ENCODE data around the gene GPD1.
"Not testable (repeated sequence)": the region's sequence is repeated elsewhere in the genome, so short reads cannot be mapped to it uniquely, and the experiment has no call there.

The GPD1 gene

DNA sequence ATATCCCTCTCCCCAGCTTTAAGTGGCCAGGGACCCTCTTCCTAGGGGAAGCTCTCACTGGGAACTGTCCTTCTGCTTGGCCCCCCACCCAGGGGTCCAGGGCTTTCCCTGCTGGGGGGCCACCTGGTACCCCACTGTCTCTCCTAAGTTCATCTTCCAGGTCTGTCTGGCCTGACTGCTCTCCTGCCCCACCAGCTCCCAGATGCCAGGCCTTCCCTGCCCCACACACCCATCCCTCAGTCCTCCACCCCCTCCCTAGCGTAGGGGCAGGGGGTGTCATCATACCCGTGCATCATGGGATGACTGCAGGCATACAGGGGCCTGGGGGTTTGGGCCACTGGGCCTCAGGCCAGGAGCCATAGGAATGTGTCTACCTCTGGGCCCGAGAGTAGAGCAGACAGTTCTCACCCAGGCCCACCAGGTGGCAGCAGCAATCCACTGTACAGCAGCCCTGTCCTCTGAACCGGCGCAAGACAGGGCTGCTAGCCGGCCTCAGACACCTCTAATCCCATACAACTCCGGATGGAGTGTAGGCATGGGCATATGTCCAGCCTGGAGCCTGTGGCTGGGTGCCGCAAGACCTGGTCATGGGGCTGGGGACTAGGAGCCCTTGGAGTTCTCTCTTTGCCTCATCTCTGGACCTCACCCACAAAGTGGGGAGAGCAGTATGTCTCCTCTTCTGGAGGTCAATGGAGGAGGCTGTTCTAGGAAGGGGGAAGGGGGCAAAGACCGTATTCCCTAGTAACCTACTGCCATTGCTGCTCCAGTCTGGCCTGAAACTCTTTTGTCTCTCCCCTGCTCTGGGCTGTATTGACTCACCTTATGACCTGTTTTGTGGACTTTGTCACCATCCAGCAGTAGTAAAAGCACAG lies 28.6 kb upstream of the GPD1 start:
- peak; percentile 32 for DNase-seq

GRCh38 chr12:50075808-50076170 lies 28.0 kb upstream of the GPD1 start:
- no peak for DNase-seq

DNA sequence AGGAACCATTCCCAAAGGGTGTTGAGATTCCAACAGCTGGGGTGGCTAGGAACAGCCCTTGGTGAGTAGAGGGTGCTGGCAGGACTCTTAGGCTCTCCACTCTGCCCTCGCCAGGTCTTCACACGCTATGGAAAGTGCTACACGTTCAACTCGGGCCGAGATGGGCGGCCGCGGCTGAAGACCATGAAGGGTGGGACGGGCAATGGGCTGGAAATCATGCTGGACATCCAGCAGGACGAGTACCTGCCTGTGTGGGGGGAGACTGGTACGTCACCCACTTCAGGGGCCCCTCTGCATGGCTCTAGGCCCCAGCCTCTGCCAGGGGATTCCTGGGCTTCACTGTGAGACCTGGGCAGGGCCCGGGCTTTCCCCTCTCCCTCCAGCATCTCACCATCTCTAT lies 26.7 kb upstream of the GPD1 start:
- DNase-seq = no peak

GRCh38 chr12:50078281-50078680 lies 25.5 kb upstream of the GPD1 start:
- DNase-seq = no peak

- no peak for DNase-seq
Measured at GRCh38 chr12:50079771-50080170, 24.0 kb upstream of the GPD1 start.

DNA sequence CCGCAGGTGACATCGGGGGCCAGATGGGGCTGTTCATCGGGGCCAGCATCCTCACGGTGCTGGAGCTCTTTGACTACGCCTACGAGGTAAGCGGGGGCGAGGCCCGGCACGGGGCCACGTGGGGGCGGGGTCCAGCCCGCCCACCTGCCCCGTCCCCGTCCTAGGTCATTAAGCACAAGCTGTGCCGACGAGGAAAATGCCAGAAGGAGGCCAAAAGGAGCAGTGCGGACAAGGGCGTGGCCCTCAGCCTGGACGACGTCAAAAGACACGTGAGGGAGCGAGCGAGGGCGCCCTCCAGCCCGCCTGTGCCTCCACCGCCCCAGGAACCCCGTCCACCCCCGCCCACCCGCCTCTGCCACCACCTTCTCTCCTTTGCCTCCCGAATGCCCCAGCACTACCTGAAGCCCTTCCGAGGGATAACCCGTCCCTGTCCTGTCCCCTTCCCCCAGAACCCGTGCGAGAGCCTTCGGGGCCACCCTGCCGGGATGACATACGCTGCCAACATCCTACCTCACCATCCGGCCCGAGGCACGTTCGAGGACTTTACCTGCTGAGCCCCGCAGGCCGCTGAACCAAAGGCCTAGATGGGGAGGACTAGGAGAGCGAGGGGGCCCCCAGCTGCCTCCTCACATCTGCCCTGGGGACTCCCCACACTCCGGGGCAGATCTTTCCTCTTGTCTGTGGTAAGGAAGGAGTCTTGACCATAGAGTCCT lies 22.6 kb upstream of the GPD1 start:
- no peak for DNase-seq

DNA sequence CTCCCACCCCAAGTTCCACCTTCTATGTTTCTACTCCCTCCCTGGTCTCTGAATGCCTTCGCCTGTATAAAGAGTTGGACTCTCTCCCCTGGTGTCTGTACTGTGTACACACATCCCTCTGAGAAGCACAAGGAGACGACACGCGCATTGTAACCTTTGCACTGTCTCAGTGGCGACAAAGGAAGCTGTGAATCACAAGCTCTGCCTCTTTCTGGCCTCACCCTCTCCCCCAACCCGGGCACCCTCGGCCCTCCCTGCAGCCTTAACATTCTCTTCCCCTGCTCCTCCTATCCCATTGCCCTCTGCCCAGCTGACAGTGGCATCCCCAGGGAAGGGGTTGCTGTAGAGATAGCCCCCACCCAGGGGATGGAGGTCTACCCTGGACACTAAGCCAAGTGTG lies 21.2 kb upstream of the GPD1 start:
- no peak for DNase-seq

GRCh38 chr12:50083301-50083700 lies 20.5 kb upstream of the GPD1 start:
- DNase-seq = no peak

GRCh38 chr12:50084409-50084774 lies 19.4 kb upstream of the GPD1 start:
- not testable (repeated sequence) for DNase-seq

DNA sequence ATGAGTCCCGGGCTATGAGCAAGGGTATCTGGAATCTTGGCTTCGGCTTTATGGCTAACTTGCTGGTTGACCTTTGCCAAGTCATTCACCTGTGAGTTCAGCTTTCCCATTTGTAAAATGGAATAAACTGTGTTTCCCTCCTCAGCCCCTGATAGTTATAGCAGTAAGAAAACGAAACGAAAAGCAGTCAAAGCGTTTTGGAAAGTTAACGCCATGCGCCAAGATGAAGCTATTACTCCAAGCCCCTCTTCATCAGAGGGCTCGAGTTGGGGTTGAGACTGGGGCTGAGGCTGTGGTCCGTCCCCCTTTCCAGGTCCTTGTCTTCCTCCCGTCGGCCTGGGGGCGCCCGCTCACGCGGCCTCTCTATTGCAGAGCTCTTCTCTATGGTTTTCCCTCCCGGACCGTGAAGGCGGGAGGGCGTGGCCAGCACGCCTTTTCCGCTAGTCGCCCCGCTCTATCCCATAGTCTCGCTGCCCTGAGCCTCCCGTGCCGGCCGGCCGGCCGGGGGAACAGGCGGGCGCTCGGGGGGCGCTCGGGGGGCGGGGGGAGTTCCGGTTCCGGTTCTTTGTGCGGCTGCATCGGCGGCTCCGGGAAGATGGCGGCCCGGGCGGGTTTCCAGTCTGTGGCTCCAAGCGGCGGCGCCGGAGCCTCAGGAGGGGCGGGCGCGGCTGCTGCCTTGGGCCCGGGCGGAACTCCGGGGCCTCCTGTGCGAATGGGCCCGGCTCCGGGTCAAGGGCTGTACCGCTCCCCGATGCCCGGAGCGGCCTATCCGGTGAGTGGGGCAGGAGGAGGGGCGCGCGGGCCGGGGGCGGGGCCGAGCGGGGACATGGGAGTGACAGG lies 18.8 kb upstream of the GPD1 start, which contains the start of gene SMARCD1:
TSS of gene SMARCD1 (plus strand) at position 568 of the 840 bp plus-strand sequence. CDS start at position 596, 28 bp downstream.
- peak; percentile 79 for DNase-seq

DNA sequence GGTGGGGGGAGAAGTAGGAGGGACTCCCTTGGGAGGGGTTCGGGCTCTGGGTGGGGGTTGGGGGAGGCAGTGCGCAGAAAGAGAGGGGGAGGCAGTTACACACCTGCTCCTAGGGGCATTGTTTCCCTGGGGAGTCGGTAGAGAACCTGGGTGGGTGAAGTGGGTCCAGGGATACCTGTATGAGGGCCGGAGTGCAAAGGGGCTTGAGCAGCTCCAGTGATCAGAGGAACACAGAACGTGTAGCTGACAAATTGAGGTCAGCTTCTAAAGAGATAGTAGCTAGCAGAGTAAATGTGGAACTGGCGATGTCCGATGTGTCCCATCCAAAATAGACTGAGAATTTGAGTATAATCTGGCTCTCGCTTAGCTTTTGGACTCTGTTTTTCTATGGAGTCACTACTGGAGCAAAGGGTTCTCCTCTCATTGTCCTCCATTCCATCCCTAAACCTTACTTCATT lies 18.2 kb upstream of the GPD1 start:
- no peak for DNase-seq

- DNase-seq = no peak
Measured at GRCh38 chr12:50086148-50086547, 17.7 kb upstream of the GPD1 start.

DNA sequence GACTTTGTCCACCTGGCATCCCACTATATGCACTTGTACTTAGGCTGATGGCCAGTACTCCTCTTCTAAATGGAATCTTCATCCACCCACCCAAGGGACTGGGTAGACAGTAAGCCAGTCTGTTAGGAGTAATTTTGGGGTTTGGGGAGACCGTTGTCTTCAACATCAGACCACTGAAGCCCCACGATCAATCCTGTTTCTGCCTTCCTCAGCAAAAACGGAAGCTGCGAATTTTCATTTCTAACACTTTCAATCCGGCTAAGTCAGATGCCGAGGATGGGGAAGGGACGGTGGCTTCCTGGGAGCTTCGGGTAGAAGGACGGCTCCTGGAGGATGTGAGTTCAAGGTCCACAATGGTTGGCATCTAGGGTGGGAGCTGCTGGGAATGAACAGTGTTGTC lies 16.7 kb upstream of the GPD1 start:
- no peak for DNase-seq

DNA sequence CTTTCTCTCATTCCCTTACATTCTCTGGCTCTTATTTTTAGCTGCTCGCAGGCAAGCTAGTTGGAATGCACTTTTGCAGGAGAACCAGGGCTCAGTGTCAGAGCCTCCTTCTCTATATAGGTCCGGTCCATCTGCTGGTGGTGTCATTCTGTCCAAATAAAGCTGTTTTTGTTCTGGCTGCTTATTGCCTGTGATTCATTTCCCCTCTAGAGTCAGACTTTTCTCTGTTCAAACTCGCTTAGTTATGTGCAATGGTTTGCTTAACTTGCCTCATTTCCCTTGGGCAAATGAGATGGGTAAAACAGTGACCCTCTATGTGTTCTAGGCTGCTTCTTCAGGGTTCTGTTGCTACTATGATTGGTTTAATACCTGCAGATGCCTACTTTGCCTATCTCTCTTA lies 15.8 kb upstream of the GPD1 start:
- no peak for DNase-seq

GRCh38 chr12:50088577-50089335 lies 15.1 kb upstream of the GPD1 start:
- DNase-seq = peak; percentile 3

GRCh38 chr12:50089730-50090129 lies 14.1 kb upstream of the GPD1 start:
- no peak for DNase-seq

GRCh38 chr12:50090391-50090790 lies 13.4 kb upstream of the GPD1 start:
- DNase-seq = no peak

DNA sequence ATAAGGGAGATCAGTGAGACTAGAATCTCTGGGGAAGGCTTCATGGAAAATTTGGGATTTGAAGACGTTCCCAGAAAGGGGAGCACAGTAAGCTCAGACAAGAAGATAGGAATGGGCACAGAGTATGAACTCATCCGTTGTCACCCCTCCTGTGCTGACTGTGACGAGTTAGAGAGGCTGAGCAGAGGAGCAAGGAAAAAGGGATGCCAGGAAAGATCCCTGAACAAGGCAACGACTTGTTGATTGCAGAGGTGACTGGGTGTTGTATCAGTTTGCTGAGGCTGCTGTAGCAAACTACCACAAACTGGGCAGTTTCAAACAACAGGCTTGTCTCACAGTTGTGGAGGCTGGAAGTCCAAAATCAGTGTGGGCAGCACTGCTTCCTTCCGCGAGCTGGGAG lies 5.9 kb upstream of the GPD1 start:
- no peak for DNase-seq

GRCh38 chr12:50099302-50100008 lies 4.4 kb upstream of the GPD1 start:
- no peak for DNase-seq

- no peak for DNase-seq
Measured at GRCh38 chr12:50100561-50100960, 3.2 kb upstream of the GPD1 start.

DNA sequence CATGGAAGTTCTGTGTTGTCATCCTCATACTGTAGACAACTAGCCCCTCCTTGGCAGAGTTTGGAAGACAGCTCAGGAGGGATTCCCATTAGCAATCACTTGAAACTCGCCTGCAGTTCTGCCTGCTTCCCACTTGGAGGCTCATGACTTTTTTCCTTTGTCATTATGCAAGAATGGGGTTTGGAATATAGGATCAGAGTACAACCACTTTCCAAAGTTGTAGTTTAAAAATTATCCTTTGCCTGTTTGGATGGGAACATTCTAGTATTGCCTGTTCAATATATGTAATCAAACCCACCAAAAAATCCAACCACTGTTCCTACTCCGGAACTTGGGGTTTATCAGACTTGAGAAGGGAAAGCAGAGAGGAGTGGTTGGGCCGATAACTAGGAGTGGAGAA lies 2.1 kb upstream of the GPD1 start:
- DNase-seq = no peak

- no peak for DNase-seq
Measured at GRCh38 chr12:50102131-50102531, 1.7 kb upstream of the GPD1 start.

All from NCI-H345 (cell line).